Hepatocyte (in vitro differentiated cells): ENCODE measurements around the gene CDYL.

Source experiments
- EZH2phosphoT487 ChIP-seq: fragments of 200-600 bp; sonication (generic); IDR thresholded peaks from one replicate; pipeline ENCODE4 v1.6.1; 2018; ENCODE audit warnings: antibody characterized with exemption, mild to moderate bottlenecking, low read depth, moderate library complexity; ENCODE audit not compliant: unreplicated experiment, severe bottlenecking
- TF ChIP-seq, protein P1 (sequence below): fragments of 200-600 bp; sonication (generic); IDR thresholded peaks from 2 replicates; pipeline ENCODE4 v1.5.1; 2016; ENCODE audit warnings: antibody characterized with exemption, mild to moderate bottlenecking; ENCODE audit not compliant: poor library complexity

DNA sequence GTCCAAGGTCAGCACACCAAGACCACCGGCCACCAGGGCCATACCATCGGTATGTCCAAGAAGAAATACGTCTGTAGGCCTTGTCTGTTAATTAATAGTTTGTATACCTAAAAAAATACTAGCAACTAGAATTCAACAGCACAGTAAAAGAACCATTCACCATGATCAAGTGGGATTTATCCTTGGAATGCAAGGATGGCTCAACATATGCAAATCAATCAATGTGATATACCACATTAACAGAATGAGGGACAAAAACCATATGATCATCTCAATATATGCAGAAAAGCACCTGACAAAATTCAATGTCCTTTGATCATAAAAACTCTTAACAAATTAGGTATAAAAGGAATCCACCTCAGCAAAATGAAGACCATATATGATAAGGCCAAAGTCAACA, 203.2 kb downstream of the CDYL start:
- TF ChIP-seq, protein P1, sequence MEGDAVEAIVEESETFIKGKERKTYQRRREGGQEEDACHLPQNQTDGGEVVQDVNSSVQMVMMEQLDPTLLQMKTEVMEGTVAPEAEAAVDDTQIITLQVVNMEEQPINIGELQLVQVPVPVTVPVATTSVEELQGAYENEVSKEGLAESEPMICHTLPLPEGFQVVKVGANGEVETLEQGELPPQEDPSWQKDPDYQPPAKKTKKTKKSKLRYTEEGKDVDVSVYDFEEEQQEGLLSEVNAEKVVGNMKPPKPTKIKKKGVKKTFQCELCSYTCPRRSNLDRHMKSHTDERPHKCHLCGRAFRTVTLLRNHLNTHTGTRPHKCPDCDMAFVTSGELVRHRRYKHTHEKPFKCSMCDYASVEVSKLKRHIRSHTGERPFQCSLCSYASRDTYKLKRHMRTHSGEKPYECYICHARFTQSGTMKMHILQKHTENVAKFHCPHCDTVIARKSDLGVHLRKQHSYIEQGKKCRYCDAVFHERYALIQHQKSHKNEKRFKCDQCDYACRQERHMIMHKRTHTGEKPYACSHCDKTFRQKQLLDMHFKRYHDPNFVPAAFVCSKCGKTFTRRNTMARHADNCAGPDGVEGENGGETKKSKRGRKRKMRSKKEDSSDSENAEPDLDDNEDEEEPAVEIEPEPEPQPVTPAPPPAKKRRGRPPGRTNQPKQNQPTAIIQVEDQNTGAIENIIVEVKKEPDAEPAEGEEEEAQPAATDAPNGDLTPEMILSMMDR = no peak
- no peak for TF ChIP-seq EZH2phosphoT487
